OCI-LY1 (cell line): ENCODE data around the gene OXLD1.
A peak's percentile ranks its signal among the peaks of the same experiment; 100 is the strongest.

Source experiments
- H2AFZ ChIP-seq: fragments of 200-600 bp; sonication (generic), shearing (Covaris generic); 2 replicates; pipeline ENCODE4 v1.6.0; 2014; ENCODE audit warnings: antibody characterized with exemption, mild to moderate bottlenecking, low read length
- H3F3A ChIP-seq: fragments of 200-600 bp; sonication (generic), shearing (Covaris generic); 2 replicates; pipeline ENCODE4 v1.6.0; 2014; ENCODE audit warnings: mild to moderate bottlenecking, antibody characterized with exemption, low read length, moderate library complexity; ENCODE audit not compliant: insufficient read depth
- H3K27ac ChIP-seq: fragments of 200-600 bp; sonication (generic); 2 replicates; pipeline ENCODE4 v1.5.1; 2014; ENCODE audit warnings: low read length, mixed run types, mild to moderate bottlenecking, low read depth; ENCODE audit not compliant: poor library complexity, severe bottlenecking
- H3K27me3 ChIP-seq: fragments of 200-600 bp; sonication (generic); 2 replicates; pipeline ENCODE4 v1.6.0; 2014; ENCODE audit warnings: antibody characterized with exemption, mild to moderate bottlenecking, low read length, moderate library complexity; ENCODE audit not compliant: insufficient read depth
- H3K36me3 ChIP-seq: fragments of 200-600 bp; sonication (generic); 2 replicates; pipeline ENCODE4 v1.6.1; 2014; ENCODE audit warnings: mild to moderate bottlenecking, antibody characterized with exemption, low read length, moderate library complexity, mixed read lengths; ENCODE audit not compliant: insufficient read depth
- H3K4me1 ChIP-seq: fragments of 200-600 bp; sonication (generic); 2 replicates; pipeline ENCODE4 v1.5.1; 2014; ENCODE audit warnings: mild to moderate bottlenecking, low read length, moderate library complexity; ENCODE audit not compliant: insufficient read depth, severe bottlenecking
- H3K4me2 ChIP-seq: fragments of 200-600 bp; sonication (generic), shearing (Covaris generic); 2 replicates; pipeline ENCODE4 v1.6.1; 2014; ENCODE audit warnings: low read length
- H3K4me3 ChIP-seq: fragments of 200-600 bp; sonication (generic); 2 replicates; pipeline ENCODE4 v1.5.1; 2014; ENCODE audit warnings: low read length, low read depth, mild to moderate bottlenecking, mixed read lengths; ENCODE audit not compliant: poor library complexity, severe bottlenecking
- H3K79me2 ChIP-seq: fragments of 200-600 bp; shearing (Covaris generic); 2 replicates; pipeline ENCODE4 v1.6.1; 2016; ENCODE audit warnings: mixed run types, low read length, mixed read lengths; ENCODE audit not compliant: insufficient read depth
- H3K9ac ChIP-seq: fragments of 200-600 bp; sonication (generic), shearing (Covaris generic); 2 replicates; pipeline ENCODE4 v1.6.1; 2014; ENCODE audit warnings: mild to moderate bottlenecking, low read length, mixed read lengths
- H3K9me2 ChIP-seq: fragments of 200-600 bp; sonication (generic), shearing (Covaris generic); 2 replicates; pipeline ENCODE4 v1.6.1; 2014; ENCODE audit warnings: low read depth, mild to moderate bottlenecking, low read length, mixed read lengths
- H3K9me3 ChIP-seq: fragments of 200-600 bp; shearing (Covaris generic); 2 replicates; pipeline ENCODE4 v1.6.1; 2014; ENCODE audit warnings: low read length, mixed read lengths
- H4K20me1 ChIP-seq: fragments of 200-600 bp; sonication (generic), shearing (Covaris generic); 2 replicates; pipeline ENCODE4 v1.6.0; 2016; ENCODE audit warnings: mild to moderate bottlenecking, low read length; ENCODE audit not compliant: insufficient read depth
- CTCF ChIP-seq: fragments of 200-600 bp; sonication (generic), shearing (Covaris generic); IDR thresholded peaks from 2 replicates; pipeline ENCODE4 v1.5.1; 2017; ENCODE audit warnings: mild to moderate bottlenecking, antibody characterized with exemption, low read length, moderate library complexity, mixed read lengths
- EZH2 ChIP-seq: fragments of 200-600 bp; sonication (generic), shearing (Covaris generic); IDR thresholded peaks from 2 replicates; pipeline ENCODE4 v1.8.0; 2017; ENCODE audit warnings: borderline replicate concordance, mixed run types, mild to moderate bottlenecking, antibody characterized with exemption, low read length, moderate library complexity, mixed read lengths

Gene OXLD1

GRCh38 chr17:81705518-81706231 is 39.3 kb upstream of the OXLD1 start:
- Histone ChIP-seq H3K27me3 (no peaks in the 10 kb centered on the region), H3K27ac (no peak overlapping the region), H3K4me1 (peaks cover 37% of the 10 kb centered on the region), H4K20me1 (no peaks in the 10 kb centered on the region), H3F3A (0 out of 2 replicates have a peak, but pooled peaks cover 4% of the 10 kb centered on the region), H3K9me3 (no peaks in the 10 kb centered on the region), H3K4me2 (no peak overlapping the region), H3K9ac (no peak overlapping the region), H3K36me3 (peaks cover 70% of the 10 kb centered on the region), H2AFZ (no peak overlapping the region), H3K9me2 (no peaks in the 10 kb centered on the region), H3K4me3 (no peak overlapping the region), H3K79me2 (peaks cover 31% of the 10 kb centered on the region)
- TF ChIP-seq CTCF (no peak), EZH2 (no peak)

- Histone ChIP-seq H3K36me3 (peaks cover 81% of the 10 kb centered on the region), H4K20me1 (no peaks in the 10 kb centered on the region), H3K4me2 (peak overlapping the region; percentile 96), H3K4me1 (peaks cover 30% of the 10 kb centered on the region), H3K27me3 (no peaks in the 10 kb centered on the region), H3K9me2 (no peaks in the 10 kb centered on the region), H3K4me3 (peak overlapping the region; percentile 95), H3K79me2 (peaks cover 31% of the 10 kb centered on the region), H2AFZ (no peak overlapping the region), H3F3A (no peaks in the 10 kb centered on the region), H3K27ac (peak overlapping the region; percentile 54), H3K9me3 (no peaks in the 10 kb centered on the region), H3K9ac (peak overlapping the region; percentile 99)
- TF ChIP-seq CTCF: no peak
- TF ChIP-seq EZH2: no peak
Measured at GRCh38 chr17:81703747-81704654, 37.6 kb upstream of the OXLD1 start.

GRCh38 chr17:81702934-81703746 is 36.7 kb upstream of the OXLD1 start, which contains the start of gene MRPL12:
Gene MRPL12 (plus strand): TSS chr17:81703367. CDS start chr17:81703502, 135 bp downstream.
- Histone ChIP-seq H3K4me3 (peak within 1 kb of the TSS; percentile 95), H2AFZ (no peak within 1 kb of the TSS), H3K27ac (peak within 1 kb of the TSS; percentile 54), H4K20me1 (no peaks in the 10 kb centered on the region), H3K27me3 (no peaks in the 10 kb centered on the region), H3K9me3 (no peaks in the 10 kb centered on the region), H3K79me2 (peaks cover 31% of the 10 kb centered on the region), H3K4me1 (peaks cover 30% of the 10 kb centered on the region), H3K9ac (peak within 1 kb of the TSS; percentile 99), H3F3A (no peaks in the 10 kb centered on the region), H3K4me2 (peak within 1 kb of the TSS; percentile 96), H3K36me3 (peaks cover 82% of the 10 kb centered on the region), H3K9me2 (no peaks in the 10 kb centered on the region)
- TF ChIP-seq CTCF: no peak
- TF ChIP-seq EZH2: no peak
